ENCODE results near the gene ROCK2.
A peak's percentile ranks its signal among the peaks of the same experiment; 100 is the strongest.

ROCK2 gene

GRCh38 chr2:11228692-11229091, 115.7 kb downstream of the ROCK2 start:
- DNase-seq = no peak

GRCh38 chr2:11227595-11227994, 116.8 kb downstream of the ROCK2 start:
- DNase-seq = no peak

- no peak for DNase-seq
These were observed 119.5 kb downstream of the ROCK2 start for GRCh38 chr2:11224887-11225286.

- no peak for DNase-seq
These were observed 121.6 kb downstream of the ROCK2 start for GRCh38 chr2:11222845-11223244.

- no peak for DNase-seq
These were observed 124.0 kb downstream of the ROCK2 start for GRCh38 chr2:11220445-11220844.

GRCh38 chr2:11215407-11215806, 129.0 kb downstream of the ROCK2 start:
- DNase-seq = no peak

- no peak for DNase-seq
These were observed 129.7 kb downstream of the ROCK2 start for GRCh38 chr2:11214770-11215169.

GRCh38 chr2:11213975-11214374, 130.5 kb downstream of the ROCK2 start:
- no peak for DNase-seq

GRCh38 chr2:11213090-11213638, 131.3 kb downstream of the ROCK2 start:
- DNase-seq = peak; percentile 46

- DNase-seq = peak; percentile 5
These were observed 131.8 kb downstream of the ROCK2 start for GRCh38 chr2:11212645-11213044.

GRCh38 chr2:11208083-11208482, 136.4 kb downstream of the ROCK2 start:
- no peak for DNase-seq

- DNase-seq = peak; percentile 47
These were observed 141.0 kb downstream of the ROCK2 start for GRCh38 chr2:11203480-11203879.

GRCh38 chr2:11201969-11202368, 142.5 kb downstream of the ROCK2 start:
- no peak for DNase-seq

GRCh38 chr2:11200651-11201050, 143.8 kb downstream of the ROCK2 start:
- no peak for DNase-seq

- no peak for DNase-seq
These were observed 148.2 kb downstream of the ROCK2 start for GRCh38 chr2:11196246-11196645.

- DNase-seq = no peak
These were observed 156.7 kb downstream of the ROCK2 start for GRCh38 chr2:11187731-11188130.

- DNase-seq = peak; percentile 64
These were observed 157.3 kb downstream of the ROCK2 start for GRCh38 chr2:11187083-11187619.

- DNase-seq = no peak
These were observed 158.3 kb downstream of the ROCK2 start for GRCh38 chr2:11186145-11186544.

- no peak for DNase-seq
These were observed 161.5 kb downstream of the ROCK2 start for GRCh38 chr2:11182951-11183350.

GRCh38 chr2:11180653-11181052, 163.8 kb downstream of the ROCK2 start:
- no peak for DNase-seq

- DNase-seq = no peak
These were observed 164.5 kb downstream of the ROCK2 start for GRCh38 chr2:11179899-11180298.

GRCh38 chr2:11179196-11179595, 165.2 kb downstream of the ROCK2 start:
- DNase-seq = no peak

- peak; percentile 30 for DNase-seq
These were observed 166.4 kb downstream of the ROCK2 start for GRCh38 chr2:11177871-11178690.

- DNase-seq = peak; percentile 85
These were observed 169.1 kb downstream of the ROCK2 start for GRCh38 chr2:11175293-11175795.

Measured in fibroblast of skin of scalp (primary cell).